MM.1S (cell line): ENCODE data around the gene CEP63.

ENCODE experiments used
- EZH2 ChIP-seq: fragments of 300-600 bp; sonication (generic); optimal IDR thresholded peaks from 2 replicates; pipeline ENCODE3; 2017; ENCODE audit warnings: low read depth, mild to moderate bottlenecking, antibody characterized with exemption, low read length, mixed read lengths
- EZH2phosphoT487 ChIP-seq: fragments of 300-600 bp; sonication (generic); IDR thresholded peaks from 2 replicates; pipeline ENCODE4 v1.6.1; 2018; ENCODE audit warnings: antibody characterized with exemption, low read length
- TF ChIP-seq, protein P1 (sequence below): fragments of 300-600 bp; sonication (generic); IDR thresholded peaks from 2 replicates; pipeline ENCODE4 v1.5.1; 2016; ENCODE audit warnings: antibody characterized with exemption, low read length, mixed read lengths

DNA sequence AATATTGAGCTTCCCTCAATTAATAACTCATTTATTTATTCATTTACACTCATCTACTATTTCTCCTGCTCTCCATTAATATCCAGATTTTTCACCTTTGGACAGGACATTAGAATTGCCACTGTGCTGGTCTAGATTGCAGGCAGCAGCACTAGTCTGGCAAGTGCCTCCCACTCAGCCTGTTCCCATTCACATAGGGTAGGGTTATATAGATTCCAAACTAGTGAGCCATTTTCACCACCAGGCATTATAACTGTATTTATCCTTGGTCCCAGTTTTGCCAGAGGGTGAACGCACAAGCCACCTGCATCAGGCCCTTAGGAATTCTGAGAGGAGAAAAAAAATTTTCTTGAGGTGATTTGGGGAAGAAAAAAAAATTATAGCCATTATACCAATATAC, 44.5 kb upstream of the CEP63 start:
- TF ChIP-seq EZH2phosphoT487: no peak
- TF ChIP-seq, protein P1, sequence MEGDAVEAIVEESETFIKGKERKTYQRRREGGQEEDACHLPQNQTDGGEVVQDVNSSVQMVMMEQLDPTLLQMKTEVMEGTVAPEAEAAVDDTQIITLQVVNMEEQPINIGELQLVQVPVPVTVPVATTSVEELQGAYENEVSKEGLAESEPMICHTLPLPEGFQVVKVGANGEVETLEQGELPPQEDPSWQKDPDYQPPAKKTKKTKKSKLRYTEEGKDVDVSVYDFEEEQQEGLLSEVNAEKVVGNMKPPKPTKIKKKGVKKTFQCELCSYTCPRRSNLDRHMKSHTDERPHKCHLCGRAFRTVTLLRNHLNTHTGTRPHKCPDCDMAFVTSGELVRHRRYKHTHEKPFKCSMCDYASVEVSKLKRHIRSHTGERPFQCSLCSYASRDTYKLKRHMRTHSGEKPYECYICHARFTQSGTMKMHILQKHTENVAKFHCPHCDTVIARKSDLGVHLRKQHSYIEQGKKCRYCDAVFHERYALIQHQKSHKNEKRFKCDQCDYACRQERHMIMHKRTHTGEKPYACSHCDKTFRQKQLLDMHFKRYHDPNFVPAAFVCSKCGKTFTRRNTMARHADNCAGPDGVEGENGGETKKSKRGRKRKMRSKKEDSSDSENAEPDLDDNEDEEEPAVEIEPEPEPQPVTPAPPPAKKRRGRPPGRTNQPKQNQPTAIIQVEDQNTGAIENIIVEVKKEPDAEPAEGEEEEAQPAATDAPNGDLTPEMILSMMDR: no peak
- no peak for TF ChIP-seq EZH2
